Superior temporal gyrus (tissue), 1 donor: ENCODE data around the gene GFER.

Source experiments
- DNase-seq: peaks from one replicate; pipeline ENCODE4 v3.0.0-alpha.2; 2016; ENCODE audit errors: extremely low spot score

GFER gene

GRCh38 chr16:1974157-1975070 is 9.6 kb upstream of the GFER start:
- DNase-seq = no peak

- DNase-seq = no peak
These were observed 8.4 kb upstream of the GFER start for GRCh38 chr16:1975432-1976215.

GRCh38 chr16:1976216-1976520 is 7.8 kb upstream of the GFER start:
- no peak for DNase-seq

- no peak for DNase-seq
These were observed 6.8 kb upstream of the GFER start for GRCh38 chr16:1976951-1977874.

- DNase-seq = no peak
These were observed 6.1 kb upstream of the GFER start for GRCh38 chr16:1977875-1978268.

GRCh38 chr16:1978476-1979120 is 5.4 kb upstream of the GFER start:
- no peak for DNase-seq

- DNase-seq = no peak
These were observed 4.5 kb upstream of the GFER start for GRCh38 chr16:1979271-1980029.

- DNase-seq = no peak
These were observed 3.8 kb upstream of the GFER start for GRCh38 chr16:1980030-1980769.

- no peak for DNase-seq
These were observed 3.3 kb upstream of the GFER start for GRCh38 chr16:1980770-1981087.

- DNase-seq = no peak
These were observed 2.6 kb upstream of the GFER start, which contains the start of gene NOXO1 for GRCh38 chr16:1981398-1981836. NOXO1 (minus strand) TSS chr16:1981469; CDS start chr16:1981179, 290 bp downstream.

- peak; percentile 48 for DNase-seq
These were observed 2.0 kb upstream of the GFER start for GRCh38 chr16:1982013-1982433.

GRCh38 chr16:1982991-1983543 is 926 bp upstream of the GFER start:
- no peak for DNase-seq

GRCh38 chr16:1984347-1985225 is 593 bp downstream of the GFER start:
- DNase-seq = no peak

- DNase-seq = no peak
These were observed 1.6 kb downstream of the GFER start for GRCh38 chr16:1985466-1986150.

- DNase-seq = no peak
These were observed 3.2 kb downstream of the GFER start for GRCh38 chr16:1987198-1987597.

- DNase-seq = no peak
These were observed 5.5 kb downstream of the GFER start, which contains the start of gene SYNGR3 for GRCh38 chr16:1989209-1990100. SYNGR3 (plus strand) TSS chr16:1989970; CDS start chr16:1990103, 133 bp downstream.

GRCh38 chr16:1990101-1990350 is 6.0 kb downstream of the GFER start:
- DNase-seq = no peak
